ENCODE measurements around the gene NDFIP1.

The NDFIP1 gene

GRCh38 chr5:142117579-142118151 lies 9.1 kb downstream of the NDFIP1 start:
- DNase-seq (ENCODE audit: low read depth in 2 of 3, low spot score in 1 of 3), result no peak

- DNase-seq (ENCODE audit: low read depth in 2 of 3, low spot score in 1 of 3), result no peak
Measured at GRCh38 chr5:142118155-142118686, 9.6 kb downstream of the NDFIP1 start.

- DNase-seq (ENCODE audit: low read depth in 2 of 3, low spot score in 1 of 3), result no peak
Measured at GRCh38 chr5:142119051-142119625, 10.6 kb downstream of the NDFIP1 start.

GRCh38 chr5:142120247-142120935 lies 11.8 kb downstream of the NDFIP1 start:
- no peak for DNase-seq (ENCODE audit: low read depth in 2 of 3, low spot score in 1 of 3)

GRCh38 chr5:142122121-142122520 lies 13.5 kb downstream of the NDFIP1 start:
- DNase-seq (ENCODE audit: low read depth in 2 of 3, low spot score in 1 of 3), result no peak

GRCh38 chr5:142125378-142125777 lies 16.8 kb downstream of the NDFIP1 start:
- DNase-seq (ENCODE audit: low read depth in 2 of 3, low spot score in 1 of 3), result no peak

GRCh38 chr5:142125963-142126362 lies 17.4 kb downstream of the NDFIP1 start:
- no peak for DNase-seq (ENCODE audit: low read depth in 2 of 3, low spot score in 1 of 3)

- no peak for DNase-seq (ENCODE audit: low read depth in 2 of 3, low spot score in 1 of 3)
Measured at GRCh38 chr5:142128675-142129208, 20.2 kb downstream of the NDFIP1 start.

- DNase-seq (ENCODE audit: low read depth in 2 of 3, low spot score in 1 of 3), result no peak
Measured at GRCh38 chr5:142129446-142130066, 21.0 kb downstream of the NDFIP1 start.

GRCh38 chr5:142131394-142131793 lies 22.8 kb downstream of the NDFIP1 start:
- no peak for DNase-seq (ENCODE audit: low read depth in 2 of 3, low spot score in 1 of 3)

- DNase-seq (ENCODE audit: low read depth in 2 of 3, low spot score in 1 of 3), result no peak
Measured at GRCh38 chr5:142132916-142133315, 24.3 kb downstream of the NDFIP1 start.

- no peak for DNase-seq (ENCODE audit: low read depth in 2 of 3, low spot score in 1 of 3)
Measured at GRCh38 chr5:142133330-142134206, 25.0 kb downstream of the NDFIP1 start.

GRCh38 chr5:142134331-142135010 lies 25.9 kb downstream of the NDFIP1 start:
- no peak for DNase-seq (ENCODE audit: low read depth in 2 of 3, low spot score in 1 of 3)

- DNase-seq (ENCODE audit: low read depth in 2 of 3, low spot score in 1 of 3), result no peak
Measured at GRCh38 chr5:142141463-142141862, 32.9 kb downstream of the NDFIP1 start.

- no peak for DNase-seq (ENCODE audit: low read depth in 2 of 3, low spot score in 1 of 3)
Measured at GRCh38 chr5:142143878-142144277, 35.3 kb downstream of the NDFIP1 start.

GRCh38 chr5:142145106-142145900 lies 36.7 kb downstream of the NDFIP1 start:
- peak; percentile 18 to 56 (median 49) for DNase-seq (ENCODE audit: low read depth in 2 of 3, low spot score in 1 of 3)

GRCh38 chr5:142149363-142149762 lies 40.8 kb downstream of the NDFIP1 start:
- DNase-seq (ENCODE audit: low read depth in 2 of 3, low spot score in 1 of 3), result no peak

- DNase-seq (ENCODE audit: low read depth in 2 of 3, low spot score in 1 of 3), result no peak
Measured at GRCh38 chr5:142150431-142150830, 41.9 kb downstream of the NDFIP1 start.
